IMR-90 (cell line): Measurements from ENCODE around the gene JSRP1. TPM values are rescaled to one million over a fixed set of nuclear protein-coding genes. Genes with fewer than 3 reads are reported as not detected.

ENCODE experiments used
- ELK1 ChIP-seq: fragments of 150-350 bp; IDR thresholded peaks from 2 replicates; pipeline ENCODE4 v1.6.1; 2016; ENCODE audit warnings: low read depth, mild to moderate bottlenecking, low read length, moderate library complexity, borderline replicate concordance
- RFX5 ChIP-seq: IDR thresholded peaks from 2 replicates; pipeline ENCODE4 v1.8.0; 2012; ENCODE audit warnings: low read depth, mild to moderate bottlenecking, low read length, moderate library complexity
- polyA plus RNA-seq, 3 experiments: library from polyadenylated mRNA; depleted of rRNA; stranded (reverse); fragments of >200 nt; gene quantifications; 2 replicates each; pipeline ENCODE4 v1.2.3, GENCODE V29; 2012; ENCODE audit warnings: low replicate concordance in 1 of 3
- total RNA-seq: library from RNA; depleted of rRNA; stranded (reverse); fragments of >200 nt; gene quantifications from 2 replicates; pipeline ENCODE4 v1.2.3, GENCODE V29; 2012
- TF ChIP-seq, protein P1 (sequence below): fragments of 150-350 bp; IDR thresholded peaks from 2 replicates; pipeline ENCODE4 v1.6.1; 2017; ENCODE audit warnings: mild to moderate bottlenecking, antibody characterized with exemption, low read length, low read depth

Gene JSRP1
- total and polyA plus RNA-seq, 2 of the 4 experiments (the other 2 are of a cell fraction), result not detected

- TF ChIP-seq ELK1 (no peak), RFX5 (no peak)
- TF ChIP-seq, protein P1, sequence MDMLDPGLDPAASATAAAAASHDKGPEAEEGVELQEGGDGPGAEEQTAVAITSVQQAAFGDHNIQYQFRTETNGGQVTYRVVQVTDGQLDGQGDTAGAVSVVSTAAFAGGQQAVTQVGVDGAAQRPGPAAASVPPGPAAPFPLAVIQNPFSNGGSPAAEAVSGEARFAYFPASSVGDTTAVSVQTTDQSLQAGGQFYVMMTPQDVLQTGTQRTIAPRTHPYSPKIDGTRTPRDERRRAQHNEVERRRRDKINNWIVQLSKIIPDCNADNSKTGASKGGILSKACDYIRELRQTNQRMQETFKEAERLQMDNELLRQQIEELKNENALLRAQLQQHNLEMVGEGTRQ, result no peak
Measured at GRCh38 chr19:2270157-2270422, 13.9 kb upstream of the JSRP1 start (continued).
